ENCODE measurements around the gene NFATC1. TPM values are rescaled to one million over a fixed set of nuclear protein-coding genes. Genes with fewer than 3 reads are reported as not detected.
A peak's percentile ranks its signal among the peaks of the same experiment; 100 is the strongest.

NFATC1 gene
- total RNA-seq, 6 donors from 2014 or later = 13.6 to 39.5 (median 20.3) TPM

DNA sequence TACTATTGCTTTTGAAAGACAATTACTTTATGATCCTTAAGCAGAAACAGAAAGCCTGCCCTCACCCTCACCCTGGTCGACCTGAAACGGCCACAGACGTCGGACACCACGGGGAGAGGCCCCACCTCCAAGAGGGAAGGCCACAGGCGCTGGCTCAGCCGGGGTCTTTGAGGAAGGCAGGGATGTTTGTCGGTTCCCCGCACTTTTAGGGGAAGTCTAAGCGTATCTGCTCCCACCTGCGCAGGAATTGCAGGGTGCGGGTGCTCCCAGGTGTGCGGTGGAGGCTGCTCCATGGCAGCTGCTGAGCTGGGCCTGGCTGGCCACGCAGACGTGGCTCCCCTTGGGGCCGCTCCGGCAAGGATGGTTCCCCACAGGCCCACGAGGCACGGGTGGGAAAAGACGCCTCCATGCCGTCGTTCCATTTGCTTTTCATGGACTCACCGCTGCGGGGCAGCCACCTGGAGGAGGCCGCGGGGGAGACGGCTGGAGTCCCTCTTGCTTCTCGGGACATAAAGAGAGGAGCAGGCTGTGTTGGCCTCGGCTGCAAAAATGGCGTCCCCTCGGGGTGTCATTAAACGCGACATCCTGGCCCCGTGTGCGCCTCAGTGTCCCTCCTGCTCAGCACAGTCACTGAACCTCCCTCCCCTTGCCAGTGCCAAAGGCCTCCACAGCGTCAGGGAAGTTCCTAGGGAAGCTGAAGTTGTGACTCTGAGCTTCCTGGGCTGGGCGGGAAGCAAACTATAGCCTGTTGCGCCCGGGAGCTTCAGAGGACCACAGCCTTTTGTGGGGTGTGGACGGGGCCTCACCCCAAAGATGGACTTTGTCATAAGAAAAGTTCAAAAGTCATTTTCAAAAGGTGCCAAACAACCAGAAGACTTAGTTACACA lies 63.4 kb downstream of the NFATC1 start:
- 83 to 87% methylated on average over 29 to 40 of the region's 40 CpGs for WGBS, 2 donors
- TF ChIP-seq EP300 (IDR thresholded peaks at IDR 0.05) (no peak), POLR2A (IDR thresholded peaks at IDR 0.05) (no peak), POLR2AphosphoS5 (IDR thresholded peaks at IDR 0.05) (peak; percentile 32 to 68)
- TF ChIP-seq, protein P1, sequence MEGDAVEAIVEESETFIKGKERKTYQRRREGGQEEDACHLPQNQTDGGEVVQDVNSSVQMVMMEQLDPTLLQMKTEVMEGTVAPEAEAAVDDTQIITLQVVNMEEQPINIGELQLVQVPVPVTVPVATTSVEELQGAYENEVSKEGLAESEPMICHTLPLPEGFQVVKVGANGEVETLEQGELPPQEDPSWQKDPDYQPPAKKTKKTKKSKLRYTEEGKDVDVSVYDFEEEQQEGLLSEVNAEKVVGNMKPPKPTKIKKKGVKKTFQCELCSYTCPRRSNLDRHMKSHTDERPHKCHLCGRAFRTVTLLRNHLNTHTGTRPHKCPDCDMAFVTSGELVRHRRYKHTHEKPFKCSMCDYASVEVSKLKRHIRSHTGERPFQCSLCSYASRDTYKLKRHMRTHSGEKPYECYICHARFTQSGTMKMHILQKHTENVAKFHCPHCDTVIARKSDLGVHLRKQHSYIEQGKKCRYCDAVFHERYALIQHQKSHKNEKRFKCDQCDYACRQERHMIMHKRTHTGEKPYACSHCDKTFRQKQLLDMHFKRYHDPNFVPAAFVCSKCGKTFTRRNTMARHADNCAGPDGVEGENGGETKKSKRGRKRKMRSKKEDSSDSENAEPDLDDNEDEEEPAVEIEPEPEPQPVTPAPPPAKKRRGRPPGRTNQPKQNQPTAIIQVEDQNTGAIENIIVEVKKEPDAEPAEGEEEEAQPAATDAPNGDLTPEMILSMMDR (IDR thresholded peaks at IDR 0.05) = no peak

DNA sequence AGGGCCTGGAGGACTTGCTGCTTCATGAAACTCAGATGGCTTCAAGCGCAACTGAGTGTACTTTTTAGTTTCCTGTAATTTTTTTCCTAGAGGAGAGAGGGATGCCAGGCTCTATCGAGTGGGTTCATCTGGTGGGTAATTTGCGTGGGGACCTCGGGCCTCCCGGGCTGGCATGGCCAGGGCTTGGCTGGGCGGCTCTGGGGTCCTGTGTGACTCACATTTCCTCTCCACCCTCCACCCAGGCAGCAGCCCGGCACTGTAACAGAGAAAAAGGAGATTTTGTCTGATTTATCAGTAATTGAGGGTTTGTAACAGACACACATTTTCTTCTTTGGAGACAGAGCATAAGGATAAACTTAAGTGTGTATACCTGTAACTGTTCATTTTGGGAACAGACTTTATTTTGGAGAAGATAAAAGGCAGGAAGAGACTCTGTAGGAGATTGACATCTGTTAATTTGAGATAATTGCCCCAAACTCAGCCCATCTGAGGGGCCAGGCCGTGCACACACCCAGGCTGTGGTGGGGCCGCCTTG lies 64.3 kb downstream of the NFATC1 start:
- WGBS, 2 donors = 58 to 67% methylated on average over 8 to 9 of the region's 9 CpGs
- TF ChIP-seq EP300 (IDR thresholded peaks at IDR 0.05) (no peak), POLR2AphosphoS5 (IDR thresholded peaks at IDR 0.05) (no peak), POLR2A (IDR thresholded peaks at IDR 0.05) (no peak)
- TF ChIP-seq, protein P1 (IDR thresholded peaks at IDR 0.05) = no peak
- Histone ChIP-seq H3K4me3 (no peak overlapping the region), H3K27me3 (no peaks in the 10 kb centered on the region), H3K4me1 (peaks cover 17 to 36% (median 23%) of the 10 kb centered on the region in 4 donors), H3K36me3 (peaks cover 0 to 42% (median 19%) of the 10 kb centered on the region in 4 donors), H3K27ac (peak overlapping the region; percentile 53 to 84 (median 72)), H3K9me3 (no peaks in the 10 kb centered on the region)
- ATAC-seq (ENCODE audit: low FRiP score in 2 of 2) (no peak), DNase-seq (peak in 1 of 2 donors; percentile 52)

More for the DNA sequence above, 63.4 kb downstream of the NFATC1 start:
- ATAC-seq (ENCODE audit: low FRiP score in 2 of 2) = no peak
- Histone ChIP-seq H3K27ac (peak overlapping the region; percentile 76 to 90 (median 84)), H3K9me3 (no peaks in the 10 kb centered on the region), H3K4me3 (no peak overlapping the region), H3K4me1 (peaks cover 17 to 45% (median 26%) of the 10 kb centered on the region in 4 donors), H3K27me3 (no peaks in the 10 kb centered on the region), H3K36me3 (peaks cover 0 to 46% (median 20%) of the 10 kb centered on the region in 4 donors)
- DNase-seq = peak in 1 of 2 donors; percentile 71

DNA sequence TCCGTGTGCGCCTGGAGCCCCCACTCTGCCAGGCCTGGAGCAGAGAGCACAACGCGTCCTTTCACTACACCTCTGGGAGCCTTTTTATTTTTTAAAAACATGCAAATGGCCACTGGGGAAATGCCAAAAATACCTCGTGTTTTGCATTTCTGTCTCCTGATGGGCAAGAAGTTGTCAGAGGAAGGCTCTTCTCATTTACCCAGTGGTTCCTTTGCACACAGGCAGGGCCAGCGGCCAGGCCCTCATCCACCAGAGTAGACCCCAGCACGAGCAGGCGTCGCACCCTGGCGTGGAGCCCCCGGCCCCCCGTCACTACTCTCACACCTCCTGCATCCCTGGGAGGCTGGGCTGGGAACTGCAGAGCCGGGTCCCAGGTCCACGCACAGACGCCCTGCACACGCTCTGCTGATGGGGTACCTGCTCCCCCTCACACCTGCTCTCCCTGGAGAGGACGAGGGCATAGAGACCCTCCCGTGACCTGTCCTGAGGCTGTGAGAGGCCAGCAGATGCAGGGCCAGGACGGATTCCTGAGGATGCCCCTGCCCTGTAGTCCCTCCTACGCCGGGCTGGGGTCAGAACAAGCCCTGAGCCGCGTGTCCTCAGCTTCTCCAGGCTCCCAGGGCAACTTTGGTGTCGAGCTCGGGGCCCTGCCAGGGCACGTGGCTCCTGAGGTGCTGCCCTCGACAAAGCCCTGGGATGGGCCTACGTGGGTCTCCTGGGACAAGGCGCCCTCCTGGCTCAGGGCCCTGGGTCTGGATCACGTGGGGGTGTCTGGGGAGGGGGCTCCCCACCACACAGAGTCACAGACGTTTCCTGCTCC lies 65.0 kb downstream of the NFATC1 start:
- no peaks in the 10 kb centered on the region for H3K9me3 ChIP-seq
- no peak overlapping the region for H3K4me3 ChIP-seq
- peaks cover 17 to 39% (median 23%) of the 10 kb centered on the region in 4 donors for H3K4me1 ChIP-seq
- peak overlapping the region in 2 of 4 donors; percentile 69 to 84 for H3K27ac ChIP-seq
- no peaks in the 10 kb centered on the region for H3K27me3 ChIP-seq
- 81 to 84% methylated on average over 17 to 31 of the region's 31 CpGs for WGBS, 2 donors
- ATAC-seq (ENCODE audit: low FRiP score in 2 of 2) (no peak), DNase-seq (peak in 1 of 2 donors; percentile 76)
- TF ChIP-seq, protein P1 (IDR thresholded peaks at IDR 0.05) = no peak
- TF ChIP-seq POLR2A (IDR thresholded peaks at IDR 0.05) (no peak), EP300 (IDR thresholded peaks at IDR 0.05) (no peak), POLR2AphosphoS5 (IDR thresholded peaks at IDR 0.05) (no peak)
- H3K36me3 ChIP-seq = peaks cover 0 to 35% (median 16%) of the 10 kb centered on the region in 4 donors

DNA sequence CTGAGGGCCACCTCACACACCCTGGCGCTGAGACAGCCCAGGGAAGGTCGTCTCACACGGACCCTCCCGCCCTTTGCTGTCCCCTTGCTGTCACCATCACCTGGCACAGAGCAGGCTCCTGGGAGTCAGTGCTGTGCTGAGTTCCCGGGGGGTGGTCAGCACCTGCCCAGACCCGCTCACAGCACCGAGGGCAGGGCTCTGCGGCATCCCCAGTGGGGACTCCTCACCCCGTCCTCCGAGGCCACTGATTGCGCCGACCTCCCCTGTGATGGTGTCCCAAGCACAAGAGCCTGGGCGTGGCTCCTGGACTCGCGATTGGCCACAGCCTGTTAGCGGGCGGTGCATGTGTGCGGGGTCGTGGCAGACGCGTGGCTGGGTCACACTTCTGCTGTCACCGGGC lies 65.9 kb downstream of the NFATC1 start:
- Histone ChIP-seq H3K9me3 (no peaks in the 10 kb centered on the region), H3K36me3 (peaks cover 0 to 28% (median 14%) of the 10 kb centered on the region in 4 donors)

More for the DNA sequence above, 65.9 kb downstream of the NFATC1 start:
- no peak overlapping the region for H3K4me3 ChIP-seq
- peaks cover 17 to 41% (median 23%) of the 10 kb centered on the region in 4 donors for H3K4me1 ChIP-seq
- H3K27ac ChIP-seq = no peak overlapping the region
- no peaks in the 10 kb centered on the region for H3K27me3 ChIP-seq
- WGBS, 2 donors = 96% methylated on average over 22 of the region's 22 CpGs; no CpG with 5 or more reads in 1 of the 2 donors
- DNase-seq (peak in 1 of 2 donors; percentile 83), ATAC-seq (ENCODE audit: low FRiP score in 2 of 2) (no peak)
- TF ChIP-seq POLR2A (IDR thresholded peaks at IDR 0.05) = no peak
- TF ChIP-seq, protein P1 (IDR thresholded peaks at IDR 0.05) = no peak
- no peak for TF ChIP-seq POLR2AphosphoS5 (IDR thresholded peaks at IDR 0.05)
- TF ChIP-seq EP300 (IDR thresholded peaks at IDR 0.05) = no peak
